ENCODE data around the gene COG5.

Gene COG5

GRCh38 chr7:107319724-107320228, 243.9 kb downstream of the COG5 start:
- no peak for DNase-seq

DNA sequence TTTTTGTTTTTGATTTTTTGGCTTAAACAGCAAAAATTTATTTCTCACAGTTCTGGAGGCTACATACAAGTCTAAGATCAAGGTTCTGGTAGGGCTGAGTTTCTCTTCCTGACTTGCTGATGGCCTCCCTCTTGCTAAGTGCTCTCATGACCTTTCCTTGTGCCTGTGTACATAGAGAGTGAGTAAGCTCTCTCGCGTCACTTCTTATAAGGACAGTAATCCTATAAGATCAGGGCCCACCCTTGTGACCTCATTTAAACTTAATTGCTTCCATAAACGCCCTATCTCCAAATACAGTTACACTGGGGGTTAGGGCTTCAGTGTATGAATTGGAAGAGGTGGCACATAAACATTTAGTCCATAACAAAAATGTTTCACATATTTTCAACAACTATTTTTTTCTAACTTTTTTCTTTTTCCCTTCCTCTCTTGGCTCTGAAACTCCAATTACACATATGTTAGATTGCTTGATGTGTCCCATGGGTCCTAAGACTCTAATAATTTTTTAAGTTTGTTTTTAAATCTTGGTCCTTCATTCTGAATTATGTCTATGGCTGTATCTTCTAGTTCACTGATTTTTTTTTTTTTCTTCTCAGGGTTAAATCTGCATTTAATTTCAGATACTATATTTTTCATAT, 245.1 kb downstream of the COG5 start:
- no peak for DNase-seq

DNA sequence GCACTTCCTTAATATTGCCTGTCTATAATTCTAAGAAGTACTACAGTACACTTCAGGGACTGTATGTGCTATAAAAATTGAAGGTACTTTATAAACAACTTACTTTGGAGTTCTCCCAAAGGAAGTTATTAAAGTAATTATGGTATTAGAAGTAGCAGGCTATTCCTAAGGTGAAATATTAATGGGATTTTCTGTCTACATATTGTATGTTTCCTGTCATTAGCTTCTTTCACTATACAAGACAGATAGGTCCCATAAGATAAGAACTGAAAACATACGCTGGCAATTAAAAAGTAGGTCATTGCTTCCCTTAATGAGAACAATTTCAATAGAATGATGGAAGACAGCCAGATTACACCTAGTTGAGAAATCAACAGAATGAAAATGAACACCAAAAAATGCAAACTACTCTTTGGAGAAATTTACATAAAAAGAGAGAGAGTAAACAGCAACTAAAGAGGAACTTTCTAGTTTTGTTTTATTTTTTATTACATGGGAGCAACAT, 248.0 kb downstream of the COG5 start:
- no peak for DNase-seq

- DNase-seq, result no peak
Observed at GRCh38 chr7:107313355-107313754, 250.4 kb downstream of the COG5 start.

- DNase-seq, result no peak
Observed at GRCh38 chr7:107312418-107312817, 251.3 kb downstream of the COG5 start.

DNA sequence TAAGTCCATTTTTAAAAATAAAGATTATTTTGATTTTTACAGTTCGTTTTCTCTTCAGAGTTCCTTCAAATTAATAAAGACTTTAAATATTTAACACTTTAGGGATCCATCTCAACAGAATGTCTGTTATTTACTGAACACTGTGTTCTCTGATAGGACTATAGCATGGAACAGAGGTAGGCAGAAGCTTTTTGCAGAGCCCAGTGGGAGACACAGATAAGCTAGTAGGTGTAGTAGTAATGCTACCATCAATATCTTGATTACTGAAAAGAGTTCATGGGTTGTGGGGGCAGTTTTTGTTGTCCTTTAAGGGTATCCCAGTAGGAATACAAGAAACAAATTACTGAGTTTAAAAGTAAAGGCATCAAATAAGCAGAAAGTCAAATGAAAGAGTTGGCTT, 254.4 kb downstream of the COG5 start:
- DNase-seq, result no peak

DNA sequence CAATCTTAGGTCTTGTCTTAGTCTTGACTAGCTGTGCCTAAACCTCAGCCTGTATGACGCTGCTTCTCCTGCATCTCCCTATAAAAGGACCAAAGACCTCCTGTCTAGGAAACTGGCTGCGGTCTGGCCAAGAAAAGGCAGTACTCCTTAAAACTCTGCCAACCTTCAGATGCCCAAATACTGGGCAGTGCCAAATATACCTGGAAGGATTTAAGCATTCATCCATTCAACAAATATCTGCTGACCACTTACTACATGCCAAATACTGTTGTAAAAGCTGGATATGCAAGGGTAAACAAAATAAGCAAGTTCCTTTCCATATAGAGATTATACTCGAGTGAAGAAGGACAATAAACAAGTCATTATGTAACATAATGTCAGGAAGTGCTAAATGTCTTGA, 259.1 kb downstream of the COG5 start:
- DNase-seq, result no peak

DNA sequence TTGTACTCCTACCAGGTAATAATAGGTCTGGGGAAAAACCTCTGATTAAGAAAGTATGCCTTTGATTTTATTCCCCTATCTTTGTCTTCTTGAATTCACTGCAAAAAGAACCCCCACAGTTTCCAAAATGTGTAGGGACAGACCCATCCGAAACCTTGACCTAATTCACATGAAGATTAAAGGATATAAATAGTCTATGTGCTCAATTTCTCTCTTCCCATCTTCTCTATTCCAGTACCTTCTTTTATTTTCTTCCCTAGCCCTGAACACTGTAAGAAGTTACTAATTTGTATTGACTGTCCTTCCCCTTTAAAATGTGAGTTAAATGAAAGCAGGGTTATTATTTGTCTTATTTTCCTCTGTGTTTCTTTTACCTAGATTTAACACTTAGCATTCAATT, 259.7 kb downstream of the COG5 start:
- no peak for DNase-seq

- DNase-seq, result no peak
Observed at GRCh38 chr7:107302250-107302847, 261.4 kb downstream of the COG5 start.

- DNase-seq, result no peak
Observed at GRCh38 chr7:107294182-107294581, 269.5 kb downstream of the COG5 start.

- no peak for DNase-seq
Observed at GRCh38 chr7:107292591-107292990, 271.1 kb downstream of the COG5 start.

DNA sequence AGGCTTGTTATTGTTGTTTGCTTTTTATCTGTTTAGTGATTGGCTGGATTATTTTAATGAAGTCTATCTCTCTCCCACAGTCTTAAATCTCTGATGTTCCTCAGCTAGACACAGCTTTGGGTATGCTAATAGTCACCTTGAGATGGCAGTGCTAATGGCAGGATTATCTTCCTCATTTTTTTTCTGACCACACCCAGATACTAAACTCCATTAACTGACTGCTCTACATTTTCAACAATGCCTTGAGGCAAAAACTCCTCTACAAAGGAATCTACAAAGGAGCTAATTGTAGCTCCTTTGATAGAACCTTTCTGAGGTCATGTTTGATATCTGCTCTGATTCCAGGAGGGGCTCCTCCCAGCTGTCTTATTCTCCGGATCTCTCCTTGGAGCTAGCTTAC, 272.3 kb downstream of the COG5 start:
- DNase-seq, result no peak

- no peak for DNase-seq
Observed at GRCh38 chr7:107286751-107287621, 276.7 kb downstream of the COG5 start.

GRCh38 chr7:107284911-107285479, 278.7 kb downstream of the COG5 start:
- DNase-seq, result no peak

- no peak for DNase-seq
Observed at GRCh38 chr7:107277331-107277730, 286.4 kb downstream of the COG5 start.

DNA sequence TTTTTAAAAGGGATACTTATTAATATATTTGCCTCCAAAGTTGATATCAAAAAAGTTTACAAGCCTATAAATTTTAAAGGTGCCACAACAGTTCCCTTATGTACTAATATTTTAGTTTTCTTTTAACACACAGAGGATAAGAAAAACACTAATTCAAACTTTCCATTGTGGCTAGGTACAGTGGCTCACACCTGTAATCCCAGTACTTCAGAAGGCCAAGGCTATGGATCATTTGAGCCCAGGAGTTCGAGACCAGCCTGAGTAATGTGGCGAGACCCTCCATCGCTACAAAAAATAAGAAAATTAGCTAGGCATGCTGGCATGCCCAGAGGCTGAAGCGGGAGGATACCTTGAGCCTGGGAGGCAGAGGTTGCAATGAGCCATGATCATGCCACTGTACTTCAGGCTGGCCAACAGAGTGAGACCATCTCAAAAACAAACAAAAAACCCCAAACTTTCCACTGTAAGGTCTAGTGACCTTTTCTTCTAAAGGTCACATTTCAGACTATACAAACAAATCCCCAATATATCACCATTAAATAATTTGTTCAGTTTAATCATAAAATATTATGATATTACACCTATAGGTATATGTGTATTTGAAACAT, 287.4 kb downstream of the COG5 start:
- no peak for DNase-seq

DNA sequence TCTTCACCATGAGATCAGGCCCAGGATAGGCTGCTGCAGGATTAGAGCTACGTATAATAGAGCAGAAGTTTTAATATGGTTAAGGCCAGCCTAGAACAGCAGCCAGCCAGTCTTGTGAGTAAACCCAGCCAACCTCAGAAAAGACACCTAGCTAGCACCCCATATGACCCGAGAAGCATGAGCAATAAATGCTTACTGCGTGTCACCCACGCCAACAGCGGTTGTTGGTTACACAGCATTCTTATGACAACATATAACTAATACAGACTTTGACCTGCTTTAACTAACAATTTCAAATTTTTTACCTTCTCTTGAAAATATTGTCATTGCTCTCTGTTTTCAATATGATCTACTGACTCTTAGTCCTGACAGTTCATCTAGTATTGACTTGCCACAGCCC, 289.2 kb downstream of the COG5 start:
- DNase-seq, result no peak

DNA sequence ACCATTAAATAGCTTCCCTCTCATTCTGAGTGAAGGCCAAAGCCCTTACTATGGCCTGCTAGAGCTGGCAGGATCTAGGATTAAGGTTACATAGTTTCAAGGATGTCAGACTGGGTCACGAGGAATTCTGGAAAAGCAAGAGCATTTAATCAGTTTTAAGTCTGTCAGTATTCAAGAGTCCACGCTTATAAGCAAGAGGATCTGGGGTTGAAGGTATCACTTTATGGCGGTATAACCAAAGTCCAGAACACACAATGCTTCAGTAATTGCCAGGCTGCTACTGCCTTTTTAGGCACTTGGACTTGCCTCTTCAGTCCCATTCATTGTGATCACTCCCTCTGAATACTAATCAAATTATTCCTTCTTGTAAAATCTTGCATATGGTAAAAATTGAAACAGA, 293.9 kb downstream of the COG5 start:
- no peak for DNase-seq

DNA sequence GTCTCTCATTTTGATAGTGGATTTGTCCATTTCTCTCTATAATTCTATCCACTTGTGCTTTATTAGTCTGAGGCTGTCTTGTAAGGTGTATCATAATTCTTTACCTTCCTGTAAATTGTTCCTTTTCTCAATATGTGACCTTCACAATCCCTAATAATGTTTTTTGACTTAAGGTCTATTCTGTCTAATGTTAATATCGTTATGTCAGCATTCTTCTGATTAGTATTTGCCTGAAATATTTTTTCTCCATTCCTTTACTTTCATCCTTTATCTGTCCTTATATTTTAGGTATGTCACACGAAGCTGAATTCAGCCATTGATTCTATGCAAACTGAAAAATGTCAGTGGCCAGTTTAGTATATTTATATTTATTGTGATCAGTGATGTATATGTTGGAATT, 295.1 kb downstream of the COG5 start:
- DNase-seq, result no peak

GRCh38 chr7:107267138-107267537, 296.6 kb downstream of the COG5 start:
- DNase-seq, result no peak

- no peak for DNase-seq
Observed at GRCh38 chr7:107264723-107265122, 299.0 kb downstream of the COG5 start.

DNA sequence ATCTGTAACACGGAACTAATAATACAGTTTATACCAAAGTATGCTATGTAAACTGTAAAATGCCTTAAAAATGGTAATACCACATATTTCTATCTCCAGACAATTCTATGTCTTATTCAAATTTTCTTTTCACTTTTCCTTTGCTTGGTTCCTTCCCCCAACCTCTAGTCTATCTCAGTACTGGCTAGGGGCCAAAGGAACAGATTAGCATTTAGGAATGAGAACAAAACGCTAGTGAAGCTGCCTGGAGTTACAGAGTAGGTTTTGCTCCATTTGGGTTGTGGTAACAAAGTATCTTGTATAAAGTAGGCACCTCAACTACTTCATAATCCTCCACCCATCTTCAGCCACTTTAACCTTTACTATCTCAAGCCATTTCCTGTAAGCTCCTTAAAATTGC, 300.9 kb downstream of the COG5 start:
- DNase-seq, result no peak

GRCh38 chr7:107258737-107259136, 305.0 kb downstream of the COG5 start:
- no peak for DNase-seq

Measured in NCI-H2171 treated with DMSO at 0.1 percent for 48 hours (cell line).